GM21390 (cell line): ENCODE measurements around the gene ACOX1.
"Not testable (repeated sequence)": the region's sequence is repeated elsewhere in the genome, so short reads cannot be mapped to it uniquely, and the experiment has no call there.

Source experiments
- ATAC-seq: cut with Tn5 transposase; IDR thresholded peaks from one replicate; pipeline ENCODE4 v1.9.1; 2021; ENCODE audit not compliant: unreplicated experiment

Gene ACOX1

DNA sequence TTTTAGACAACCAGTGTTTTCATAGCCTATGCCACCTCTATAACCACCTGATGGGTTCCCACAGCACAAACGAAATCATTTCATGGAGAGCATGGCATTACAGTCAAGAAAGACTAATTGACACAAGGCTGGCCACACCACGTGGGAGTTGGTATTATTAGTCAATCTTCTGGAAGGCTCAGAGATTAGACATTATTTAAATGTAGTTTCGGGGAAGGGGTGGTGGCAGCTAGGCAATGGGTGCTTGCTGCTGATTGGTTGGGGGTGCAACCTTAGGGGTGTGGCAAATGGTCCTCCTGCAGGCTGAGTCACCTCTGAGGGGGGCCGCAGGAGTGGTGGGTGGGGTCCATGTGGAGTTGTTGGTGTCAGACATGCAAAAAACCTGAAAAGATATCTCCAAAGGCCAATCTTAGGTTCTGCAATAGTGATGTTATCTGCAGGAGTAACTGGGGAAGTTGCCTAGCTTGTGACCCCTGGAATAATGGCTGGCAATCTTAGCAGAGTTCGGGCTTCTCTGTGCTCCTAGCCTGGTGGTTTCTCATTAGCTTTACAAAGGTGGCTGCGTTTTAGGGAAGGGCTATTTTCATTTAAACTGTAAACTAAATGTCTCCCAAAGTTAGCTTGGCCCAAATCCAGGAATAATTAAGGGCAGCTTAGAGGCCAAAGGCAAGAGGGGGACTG lies 4.7 kb upstream of the ACOX1 start:
- no peak for ATAC-seq

DNA sequence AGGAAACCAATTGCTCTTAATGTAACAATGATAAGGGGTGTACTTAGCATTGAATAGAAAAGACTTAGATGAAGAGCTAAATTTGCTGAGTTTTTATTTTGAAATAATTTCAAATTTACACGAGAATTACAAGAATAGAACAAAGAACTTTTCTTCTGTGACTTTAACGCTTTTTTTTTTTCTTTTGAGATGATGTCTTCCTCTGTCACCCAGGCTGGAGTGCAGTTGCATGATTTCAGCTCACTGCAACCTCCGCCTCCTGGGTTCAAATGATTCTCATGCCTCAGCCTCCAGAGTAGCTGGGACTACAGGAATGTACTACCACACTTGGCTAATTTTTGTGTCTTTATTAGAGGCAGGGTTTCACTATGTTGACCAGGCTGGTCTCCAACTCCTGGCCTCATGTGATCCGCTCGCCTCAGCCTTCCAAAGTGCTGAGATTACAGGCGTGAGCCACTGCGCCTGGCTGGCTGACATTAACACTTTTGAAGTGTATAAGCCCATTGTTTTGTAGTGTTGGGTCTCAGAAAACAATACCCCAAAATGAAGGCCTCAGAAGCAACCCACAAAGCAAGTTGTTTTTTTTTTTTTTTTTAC lies 2.2 kb upstream of the ACOX1 start:
- ATAC-seq = no peak

DNA sequence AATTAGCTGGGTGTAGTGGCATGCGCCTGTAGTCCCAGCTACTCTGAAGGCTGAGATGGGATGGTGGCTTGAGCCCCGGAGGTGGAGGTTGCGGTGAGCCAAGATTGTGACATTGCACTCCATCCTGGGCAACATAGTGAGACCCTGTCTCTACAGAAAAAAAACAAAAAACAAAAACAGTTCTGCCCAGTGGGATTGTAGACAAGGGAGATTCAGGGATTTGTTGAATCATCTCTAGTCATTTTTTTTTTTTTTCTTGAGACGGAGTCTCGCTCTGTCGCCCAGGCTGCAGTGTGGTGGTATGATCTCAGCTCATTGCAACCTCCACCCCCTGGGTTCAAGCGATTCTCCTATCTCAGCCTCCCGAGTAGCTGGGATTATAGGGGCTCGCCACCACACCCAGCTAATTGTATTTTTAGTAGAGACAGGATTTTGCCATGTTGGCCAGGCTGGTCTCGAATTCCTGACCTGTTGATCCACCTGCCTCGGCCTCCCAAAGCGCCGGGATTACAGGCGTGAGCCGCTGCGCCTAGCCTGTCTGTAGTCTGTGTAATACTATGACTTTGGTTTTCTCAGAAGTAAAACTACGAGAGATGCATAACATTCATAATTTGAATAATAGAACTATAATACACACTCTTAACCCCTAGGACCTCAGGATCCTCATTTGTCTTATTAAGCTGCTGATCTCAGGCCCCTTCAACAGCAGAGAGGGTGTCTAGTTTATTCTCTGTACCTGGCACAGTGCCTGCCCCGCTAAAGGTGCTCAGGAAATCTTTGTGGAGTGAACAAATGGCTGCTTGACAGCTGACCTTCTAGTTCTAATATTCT lies 1.4 kb upstream of the ACOX1 start:
- ATAC-seq = no peak

DNA sequence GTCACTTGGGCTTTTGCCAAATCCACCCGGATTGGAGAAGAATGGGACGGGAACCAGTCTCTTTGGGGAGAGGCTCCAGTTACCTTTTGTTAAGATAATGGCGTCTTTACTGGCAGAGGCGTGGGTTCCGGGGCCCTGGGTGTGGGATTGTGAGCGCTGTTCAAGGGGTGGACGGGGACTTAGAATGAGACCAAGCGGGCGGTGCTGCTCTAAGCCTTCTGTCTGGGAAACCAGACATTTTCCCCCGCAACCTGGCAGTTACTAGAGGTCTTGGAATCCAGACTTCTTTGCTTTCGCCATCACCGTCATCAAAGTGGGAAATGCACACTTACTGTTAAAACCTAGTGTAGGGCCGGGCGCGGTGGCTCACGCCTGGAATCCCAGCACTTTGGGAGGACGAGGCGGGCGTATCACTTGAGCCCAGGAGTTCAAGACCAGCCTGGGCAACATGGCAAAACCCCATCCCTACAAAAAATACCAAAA lies 780 bp upstream of the ACOX1 start:
- ATAC-seq = no peak

GRCh38 chr17:75976175-75976848 lies 2.7 kb downstream of the ACOX1 start:
- ATAC-seq = no peak

- no peak for ATAC-seq
Observed at GRCh38 chr17:75975757-75976174, 3.2 kb downstream of the ACOX1 start.

DNA sequence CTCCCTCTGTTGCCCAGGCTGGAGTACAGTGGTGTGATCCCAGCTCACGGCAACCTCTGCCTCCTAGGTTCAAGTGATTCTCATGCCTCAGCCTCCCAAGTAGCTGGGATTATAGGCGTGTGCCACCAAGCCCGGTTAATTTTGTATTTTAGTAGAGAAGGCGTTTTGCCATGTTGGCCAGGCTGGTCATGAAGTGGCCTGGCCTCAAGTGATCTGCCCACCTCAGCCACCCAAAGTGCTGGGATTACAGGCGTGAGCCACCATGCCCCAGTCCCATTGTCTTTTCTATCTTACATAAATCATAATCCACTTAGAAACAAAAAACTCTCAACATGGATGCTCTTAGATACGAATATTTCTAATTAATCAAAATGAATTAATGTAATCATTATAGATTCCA lies 3.8 kb downstream of the ACOX1 start:
- ATAC-seq = not testable (repeated sequence)

DNA sequence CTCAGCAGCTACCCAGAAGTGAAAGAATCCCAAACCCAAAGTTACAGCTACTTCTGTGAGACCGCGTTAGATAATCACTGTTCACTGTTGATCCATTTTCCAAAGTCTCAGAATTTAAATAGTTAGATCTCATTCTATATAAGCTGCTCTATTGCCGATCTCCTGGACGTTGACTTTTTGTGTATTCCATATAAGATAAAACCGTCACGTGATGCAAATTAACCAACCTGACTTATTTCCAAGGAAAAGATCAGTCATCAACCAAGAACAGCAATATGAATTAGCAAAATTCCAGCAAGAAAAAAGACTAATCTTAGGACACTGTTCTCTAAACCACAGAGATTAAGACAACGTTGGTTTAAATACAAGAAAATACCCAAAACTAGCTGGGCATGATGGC lies 8.3 kb downstream of the ACOX1 start:
- no peak for ATAC-seq

GRCh38 chr17:75970011-75970523 lies 8.9 kb downstream of the ACOX1 start:
- no peak for ATAC-seq

DNA sequence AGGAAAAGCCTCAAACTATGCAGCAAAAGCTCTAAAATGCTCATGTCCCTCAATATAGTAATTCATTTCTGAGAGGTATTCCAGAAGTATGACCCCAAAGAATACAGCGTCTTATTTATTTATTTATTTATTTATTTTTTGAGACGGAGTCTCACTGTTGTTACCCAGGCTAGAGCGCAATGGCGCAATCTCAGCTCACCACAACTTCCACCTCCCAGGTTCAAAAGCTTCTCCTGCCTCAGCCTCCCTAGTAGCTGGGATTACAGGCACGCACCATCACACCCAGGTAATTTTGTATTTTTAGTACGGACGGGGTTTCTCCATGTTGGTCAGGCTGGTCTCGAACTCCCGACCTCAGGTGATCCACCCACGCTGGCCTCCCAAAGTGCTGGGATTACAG lies 9.9 kb downstream of the ACOX1 start:
- not testable (repeated sequence) for ATAC-seq

DNA sequence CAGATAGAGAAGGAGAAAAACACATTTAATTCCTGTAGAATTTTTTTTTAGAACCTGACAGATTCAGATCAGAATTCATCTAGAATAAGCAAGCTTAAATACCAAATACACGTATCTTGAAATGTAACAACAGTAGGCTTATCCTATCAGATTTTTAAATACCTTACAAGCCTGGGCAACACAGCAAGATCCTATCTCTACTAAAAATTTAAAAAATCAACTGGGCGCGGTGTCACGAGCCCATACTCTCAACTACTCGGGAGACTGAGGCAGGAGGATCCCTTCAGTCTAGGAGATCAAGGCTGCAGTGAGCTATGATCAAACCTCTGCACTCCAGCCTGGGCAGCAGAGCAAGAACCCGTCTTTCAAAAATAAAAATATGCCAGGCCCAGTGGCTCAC lies 13.5 kb downstream of the ACOX1 start:
- ATAC-seq = no peak

DNA sequence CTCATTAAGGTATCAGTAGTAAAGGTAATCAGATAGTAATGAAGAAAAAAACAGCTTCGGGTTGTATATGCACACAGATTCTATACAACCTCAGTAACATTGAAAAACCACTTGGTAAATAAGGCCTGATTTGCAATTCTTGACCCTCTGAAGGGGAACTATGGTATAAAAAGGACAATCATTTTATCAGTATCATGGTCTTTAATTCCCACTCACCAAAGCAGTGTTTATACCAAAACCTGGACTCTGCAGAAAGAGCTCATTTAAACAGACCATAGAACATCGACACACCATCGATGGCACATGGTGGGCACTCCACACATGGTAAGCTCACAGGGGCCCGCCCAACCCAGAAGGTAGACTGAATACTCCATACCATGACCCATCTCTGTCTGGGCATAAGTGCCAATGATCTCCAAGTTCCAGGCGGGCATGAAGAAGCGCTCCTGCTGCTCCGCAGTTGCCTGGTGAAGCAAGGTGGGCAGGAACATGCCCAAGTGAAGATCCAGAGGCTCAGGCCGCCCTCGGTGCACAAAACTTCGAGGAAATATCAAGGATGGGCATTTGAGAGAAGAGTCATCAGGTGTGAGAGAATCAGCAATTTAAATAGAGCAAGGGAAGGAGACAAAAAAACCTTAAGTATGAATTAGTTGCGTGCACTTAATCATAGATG lies 19.0 kb downstream of the ACOX1 start:
- no peak for ATAC-seq

DNA sequence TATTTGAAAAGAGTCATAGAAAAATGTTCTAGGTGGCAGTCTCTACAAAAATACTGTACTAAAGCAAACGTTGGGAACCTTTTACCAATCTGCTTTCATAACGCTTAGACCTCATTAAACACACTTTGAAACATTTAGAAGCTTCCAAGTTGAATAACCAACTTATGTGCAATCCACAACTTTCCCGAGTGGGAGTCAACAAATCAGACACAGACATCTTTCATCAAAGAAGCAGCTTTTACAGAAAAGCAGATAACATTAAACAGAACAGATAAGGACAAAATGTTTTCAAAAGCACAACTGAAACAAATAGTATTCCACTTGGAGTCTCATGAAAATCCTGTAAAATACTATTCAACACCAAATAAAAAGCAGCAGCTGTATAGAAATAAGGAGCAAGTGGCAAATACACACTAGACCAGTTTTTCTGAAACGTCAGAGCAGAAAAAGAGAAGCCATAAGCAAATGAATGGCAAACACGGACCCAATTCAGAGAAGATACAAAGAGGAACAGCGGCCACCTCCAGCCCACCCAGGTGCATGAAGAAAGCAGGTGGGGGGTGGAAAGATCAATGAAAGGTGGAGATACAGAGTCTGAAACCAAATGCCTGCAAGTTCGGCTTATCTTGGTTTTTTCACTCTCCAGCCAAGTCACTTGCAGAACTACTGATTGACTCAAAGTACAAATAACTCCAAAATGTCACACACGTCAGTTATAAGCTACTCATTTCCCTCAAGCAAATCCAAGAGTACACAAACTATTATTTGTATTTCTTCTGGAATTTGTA lies 19.7 kb downstream of the ACOX1 start:
- ATAC-seq = no peak

DNA sequence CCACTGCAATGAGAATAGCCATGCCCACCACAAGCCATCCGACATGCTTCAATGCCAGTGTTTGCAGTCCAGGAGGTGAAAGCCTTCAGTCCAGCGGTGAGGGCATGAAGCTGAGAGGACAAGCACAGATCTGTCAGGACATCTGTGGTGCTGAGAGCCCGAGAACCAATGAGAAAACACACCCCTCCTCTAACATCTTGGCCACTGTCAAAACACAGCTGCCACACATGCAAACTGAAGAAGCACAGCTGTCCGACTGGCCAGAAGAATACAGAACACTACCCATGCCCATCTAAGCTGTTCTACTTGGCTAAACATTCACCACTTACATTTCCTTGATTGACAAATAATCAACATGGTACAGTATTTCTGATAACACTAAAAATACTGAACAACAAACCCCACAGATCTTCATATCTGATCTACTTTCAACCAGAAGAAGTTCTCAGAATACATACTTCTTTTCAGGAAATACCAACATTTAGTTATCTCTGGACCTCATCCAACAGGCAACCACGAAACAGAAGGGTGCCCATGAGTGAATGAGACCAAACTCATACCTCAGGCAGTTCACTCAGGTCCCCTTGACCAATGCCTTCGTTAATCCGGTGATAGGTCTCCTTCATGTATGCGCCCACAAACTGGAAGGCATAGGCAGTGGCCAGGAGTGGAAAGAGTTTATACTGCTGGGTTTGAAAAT lies 28.0 kb downstream of the ACOX1 start:
- ATAC-seq = no peak

GRCh38 chr17:75950421-75950820 lies 28.5 kb downstream of the ACOX1 start:
- no peak for ATAC-seq

GRCh38 chr17:75945211-75945610 lies 33.8 kb downstream of the ACOX1 start:
- ATAC-seq = no peak

- no peak for ATAC-seq
Observed at GRCh38 chr17:75943491-75943890, 35.5 kb downstream of the ACOX1 start.

DNA sequence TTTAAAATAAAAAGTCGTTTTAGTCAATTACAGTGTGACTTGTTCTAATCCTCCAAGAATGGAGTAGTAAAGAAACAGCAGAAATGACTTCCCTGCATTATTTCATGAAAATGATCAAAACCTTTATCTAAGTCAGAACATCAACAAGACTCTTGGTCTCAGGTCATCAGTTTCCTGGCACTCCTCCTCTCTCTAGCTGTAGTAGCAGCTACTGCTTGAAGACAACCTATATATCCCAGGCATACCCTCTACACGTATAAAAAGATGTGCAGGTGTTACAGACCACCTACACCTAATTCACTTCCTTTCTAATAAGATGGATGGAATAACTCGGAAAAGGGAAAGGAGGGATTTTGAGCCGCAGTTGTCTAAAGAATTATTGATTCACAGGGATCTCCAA lies 36.5 kb downstream of the ACOX1 start:
- ATAC-seq = no peak

GRCh38 chr17:75941442-75941819 lies 37.5 kb downstream of the ACOX1 start:
- no peak for ATAC-seq
